H9 (cell line): ENCODE results near the gene CHDH. TPM values are rescaled to one million over a fixed set of nuclear protein-coding genes. Genes with fewer than 3 reads are reported as not detected.

ENCODE experiments used
- DNase-seq: peaks from one replicate; pipeline ENCODE4 v3.0.0-alpha.2; 2017
- H2AFZ ChIP-seq: one replicate; pipeline ENCODE4 v1.6.1; 2013; ENCODE audit warnings: mild to moderate bottlenecking, low read length, control low read depth, moderate library complexity
- H2AK5ac ChIP-seq: 2 replicates; pipeline ENCODE4 v1.6.1; 2013; ENCODE audit warnings: low read length, control low read depth, mixed read lengths; ENCODE audit not compliant: insufficient read length
- H2BK120ac ChIP-seq: one replicate; pipeline ENCODE4 v1.6.1; 2013; ENCODE audit warnings: low read depth, mild to moderate bottlenecking, low read length, control low read depth, inconsistent platforms; ENCODE audit not compliant: poor library complexity, severe bottlenecking
- H2BK12ac ChIP-seq: 2 replicates; pipeline ENCODE4 v1.6.1; 2013; ENCODE audit warnings: low read length, control low read depth, mixed read lengths, low read depth; ENCODE audit not compliant: insufficient read length
- H2BK15ac ChIP-seq: 2 replicates; pipeline ENCODE4 v1.6.1; 2013; ENCODE audit warnings: low read depth, low read length, control low read depth
- H2BK20ac ChIP-seq: one replicate; pipeline ENCODE4 v1.6.1; 2013; ENCODE audit warnings: low read depth, mild to moderate bottlenecking, low read length, control low read depth, inconsistent platforms; ENCODE audit not compliant: poor library complexity, severe bottlenecking
- H2BK5ac ChIP-seq: 2 replicates; pipeline ENCODE4 v1.6.1; 2013; ENCODE audit warnings: low read length, control low read depth, mixed read lengths; ENCODE audit not compliant: insufficient read length
- H3K14ac ChIP-seq: 2 replicates; pipeline ENCODE4 v1.6.1; 2013; ENCODE audit warnings: low read length, control low read depth; ENCODE audit not compliant: insufficient read depth
- H3K18ac ChIP-seq: 2 replicates; pipeline ENCODE4 v1.6.1; 2013; ENCODE audit warnings: low read depth, mild to moderate bottlenecking, mixed read lengths, low read length, control low read depth; ENCODE audit not compliant: insufficient read length
- H3K23ac ChIP-seq: 2 replicates; pipeline ENCODE4 v1.6.1; 2013; ENCODE audit warnings: low read length, control low read depth, mixed read lengths, low read depth; ENCODE audit not compliant: insufficient read length
- H3K23me2 ChIP-seq: 2 replicates; pipeline ENCODE4 v1.6.1; 2013; ENCODE audit warnings: low read depth, mild to moderate bottlenecking, mixed read lengths, low read length, control low read depth; ENCODE audit not compliant: insufficient read length, poor library complexity, severe bottlenecking
- H3K27ac ChIP-seq: 2 replicates; pipeline ENCODE4 v1.5.1; 2013; ENCODE audit warnings: low read length, control low read depth, mixed read lengths, low read depth; ENCODE audit not compliant: insufficient read length
- H3K27me3 ChIP-seq: 2 replicates; pipeline ENCODE4 v1.6.1; 2013; ENCODE audit warnings: low read length, control low read depth, inconsistent platforms; ENCODE audit not compliant: insufficient read depth
- H3K4ac ChIP-seq: 2 replicates; pipeline ENCODE4 v1.6.1; 2013; ENCODE audit warnings: low read depth, mild to moderate bottlenecking, control low read depth, inconsistent platforms, low read length, moderate library complexity
- H3K4me1 ChIP-seq: 2 replicates; pipeline ENCODE4 v1.6.1; 2013; ENCODE audit warnings: low read length, control low read depth, inconsistent platforms; ENCODE audit not compliant: insufficient read depth
- H3K4me2 ChIP-seq: 2 replicates; pipeline ENCODE4 v1.6.1; 2013; ENCODE audit warnings: low read length, control low read depth, mixed read lengths; ENCODE audit not compliant: insufficient read length, insufficient read depth
- H3K56ac ChIP-seq: 2 replicates; pipeline ENCODE4 v1.6.1; 2013; ENCODE audit warnings: low read depth, mild to moderate bottlenecking, mixed read lengths, low read length, control low read depth; ENCODE audit not compliant: insufficient read length
- H3K79me1 ChIP-seq: 2 replicates; pipeline ENCODE4 v1.6.1; 2013; ENCODE audit warnings: low read depth, mild to moderate bottlenecking, moderate library complexity, low read length, control low read depth, inconsistent platforms; ENCODE audit not compliant: insufficient read depth, poor library complexity, severe bottlenecking
- H3K79me2 ChIP-seq: 2 replicates; pipeline ENCODE4 v1.6.1; 2013; ENCODE audit warnings: low read length, control low read depth, inconsistent platforms; ENCODE audit not compliant: insufficient read depth
- H3K9ac ChIP-seq: 2 replicates; pipeline ENCODE4 v1.6.1; 2013; ENCODE audit warnings: low read length, control low read depth, mixed read lengths; ENCODE audit not compliant: insufficient read length; ENCODE audit errors: extremely low read depth
- H3K9me3 ChIP-seq: one replicate; pipeline ENCODE4 v1.6.1; 2013; ENCODE audit warnings: low read depth, low read length, inconsistent platforms; ENCODE audit not compliant: control insufficient read depth
- H3T11ph ChIP-seq: one replicate; pipeline ENCODE4 v1.6.1; 2013; ENCODE audit warnings: mild to moderate bottlenecking, low read length, control low read depth, inconsistent platforms
- H4K20me1 ChIP-seq: one replicate; pipeline ENCODE4 v1.6.1; 2013; ENCODE audit not compliant: control insufficient read depth, insufficient read length, insufficient read depth
- H4K5ac ChIP-seq: 2 replicates; pipeline ENCODE4 v1.6.1; 2013; ENCODE audit warnings: low read depth, mild to moderate bottlenecking, mixed read lengths, low read length, control low read depth; ENCODE audit not compliant: insufficient read length
- H4K8ac ChIP-seq: replicated peaks from 2 replicates; pipeline ENCODE4 v1.6.1; 2013; ENCODE audit warnings: low read length, control low read depth, mixed read lengths, low read depth; ENCODE audit not compliant: insufficient read length
- H4K91ac ChIP-seq: 2 replicates; pipeline ENCODE4 v1.6.1; 2013; ENCODE audit warnings: low read depth, mild to moderate bottlenecking, moderate library complexity, mixed read lengths, low read length, control low read depth; ENCODE audit not compliant: insufficient read length
- H3K27ac Mint-ChIP-seq, 3 experiments: 2 replicates in 2 of 3; 3 replicates in 1 of 3; pipeline ENCODE4 v1.8.0; 2020 to 2021; ENCODE audit warnings: mixed read lengths in 3 of 3, mild to moderate bottlenecking in 1 of 3, moderate library complexity in 1 of 3
- H3K27me3 Mint-ChIP-seq: 2 replicates; pipeline ENCODE4 v1.8.0; 2021; ENCODE audit warnings: low read depth, mild to moderate bottlenecking, moderate library complexity, mixed read lengths
- H3K36me3 Mint-ChIP-seq, 3 experiments: 2 replicates in 2 of 3; 3 replicates in 1 of 3; pipeline ENCODE4 v1.8.0; 2020 to 2021; ENCODE audit warnings: low read depth in 3 of 3, mixed read lengths in 3 of 3; ENCODE audit not compliant: insufficient read depth in 1 of 3
- H3K4me1 Mint-ChIP-seq, 2 experiments: 2 replicates each; pipeline ENCODE4 v1.8.0; 2020; ENCODE audit warnings: mixed read lengths in 2 of 2
- H3K4me3 Mint-ChIP-seq, 2 experiments: 2 replicates in 1 of 2; 3 replicates in 1 of 2; pipeline ENCODE4 v1.8.0; 2020 to 2021; ENCODE audit warnings: mild to moderate bottlenecking in 2 of 2, mixed read lengths in 2 of 2, moderate library complexity in 1 of 2
- H3K9me3 Mint-ChIP-seq, 2 experiments: 2 replicates in 1 of 2; 3 replicates in 1 of 2; pipeline ENCODE4 v1.8.0; 2020; ENCODE audit warnings: mild to moderate bottlenecking in 2 of 2, mixed read lengths in 2 of 2, moderate library complexity in 1 of 2
- WGBS: extraction: QIAGEN DNeasy Blood & Tissue Kit; methylation state at CpG from one replicate; pipeline ENCODE4 v1.1.7; 2013; ENCODE audit warnings: missing lambda C conversion rate, low lambda C conversion rate, mixed read lengths; ENCODE audit not compliant: insufficient read length; ENCODE audit errors: extremely low coverage; 5-methylcytosine and 5-hydroxymethylcytosine counted together
- total RNA-seq: library from RNA; stranded (reverse); gene quantifications from 2 replicates; pipeline ENCODE4 v1.2.1, GENCODE V29; 2021
- TF ChIP-seq, protein P1 (sequence below): fragments of 200-600 bp; sonication (generic); conservative IDR thresholded peaks from 3 replicates; pipeline ENCODE4 v1.8.0; 2021; ENCODE audit warnings: antibody characterized with exemption, mild to moderate bottlenecking

Gene CHDH
- total RNA-seq, 1 experiment from 2014 or later = 11.0 TPM

DNA sequence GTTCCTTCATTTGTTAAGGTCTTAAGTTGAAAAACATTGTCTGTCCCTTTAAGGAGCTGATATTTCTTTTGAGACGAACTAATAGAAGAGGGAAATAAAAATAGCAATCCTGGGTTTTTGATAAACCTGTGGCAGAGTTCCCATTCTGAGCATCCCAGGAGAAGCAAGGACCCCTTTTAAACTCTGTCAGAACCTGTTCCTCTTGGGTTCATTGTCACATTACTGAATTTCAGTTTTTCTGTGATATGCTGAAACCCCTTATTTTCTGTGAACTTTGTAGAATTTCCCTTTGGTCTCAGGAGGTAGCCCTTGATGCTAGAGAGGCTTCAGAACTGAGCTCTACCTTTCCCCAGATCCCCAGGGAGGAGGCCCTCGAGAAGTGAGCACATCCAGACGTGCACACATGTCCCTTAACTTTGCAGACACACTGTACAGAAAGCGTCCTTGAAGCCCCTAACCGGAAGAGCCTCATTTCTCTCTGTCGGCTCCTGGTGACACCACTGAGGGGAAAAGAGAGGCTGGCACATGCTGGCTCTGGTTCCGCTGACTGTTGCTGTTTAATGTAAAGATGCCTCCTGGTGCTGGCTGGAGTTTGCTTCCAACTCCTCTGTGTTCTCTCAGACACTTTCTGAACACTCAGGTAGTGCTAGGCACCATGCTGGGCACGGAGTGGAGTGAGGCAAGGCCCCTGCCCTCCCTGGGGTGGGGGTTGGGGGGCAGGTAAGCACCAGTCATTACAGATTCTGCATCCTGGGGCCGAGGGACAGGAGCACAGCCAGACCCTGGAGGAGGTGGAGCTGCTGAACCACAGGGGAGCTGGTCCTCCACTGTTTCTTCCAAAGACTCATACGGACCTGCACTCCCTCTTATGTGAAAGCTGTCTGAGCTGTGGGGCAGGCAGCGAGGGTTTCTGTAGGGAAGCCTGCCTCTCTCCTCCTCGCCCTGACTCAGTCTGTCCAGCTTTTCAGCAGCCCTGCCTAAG is 77.5 kb downstream of the CHDH start:
- Histone ChIP-seq H3K79me2 (no peaks in the 10 kb centered on the region), H3K79me1 (no peaks in the 10 kb centered on the region), H2AFZ (no peak overlapping the region), H3K14ac (no peak overlapping the region), H4K20me1 (no peaks in the 10 kb centered on the region), H2BK15ac (no peak overlapping the region), H3K18ac (no peak overlapping the region), H3K4me1 (peaks cover 2% of the 10 kb centered on the region; the same call in 1 of the 2 replicates), H3K9ac (no peak overlapping the region), H3K23ac (no peak overlapping the region), H4K8ac (no peak overlapping the region), H3K56ac (no peak overlapping the region), H3K4ac (no peak overlapping the region), H2BK12ac (no peak overlapping the region), H3K4me2 (no peak overlapping the region), H3K23me2 (no peaks in the 10 kb centered on the region), H3K9me3 (no peaks in the 10 kb centered on the region), H3K27me3 (no peaks in the 10 kb centered on the region), H2AK5ac (no peak overlapping the region), H3K27ac (no peak overlapping the region), H3T11ph (no peak overlapping the region), H4K5ac (no peak overlapping the region), H4K91ac (no peak overlapping the region), H2BK20ac (no peak overlapping the region), H2BK120ac (no peak overlapping the region), H2BK5ac (no peak overlapping the region)
- H3K36me3 Mint-ChIP-seq = no peaks in the 10 kb centered on the region
- H3K9me3 Mint-ChIP-seq = no peaks in the 10 kb centered on the region
- H3K4me1 Mint-ChIP-seq = peaks cover 27 to 31% of the 10 kb centered on the region in 2 experiments
- H3K4me3 Mint-ChIP-seq = no peak overlapping the region; a peak in 1 of 5 replicates
- no peak for DNase-seq
- no CpG with 5 or more reads among the region's 12 CpGs for WGBS
- TF ChIP-seq, protein P1, sequence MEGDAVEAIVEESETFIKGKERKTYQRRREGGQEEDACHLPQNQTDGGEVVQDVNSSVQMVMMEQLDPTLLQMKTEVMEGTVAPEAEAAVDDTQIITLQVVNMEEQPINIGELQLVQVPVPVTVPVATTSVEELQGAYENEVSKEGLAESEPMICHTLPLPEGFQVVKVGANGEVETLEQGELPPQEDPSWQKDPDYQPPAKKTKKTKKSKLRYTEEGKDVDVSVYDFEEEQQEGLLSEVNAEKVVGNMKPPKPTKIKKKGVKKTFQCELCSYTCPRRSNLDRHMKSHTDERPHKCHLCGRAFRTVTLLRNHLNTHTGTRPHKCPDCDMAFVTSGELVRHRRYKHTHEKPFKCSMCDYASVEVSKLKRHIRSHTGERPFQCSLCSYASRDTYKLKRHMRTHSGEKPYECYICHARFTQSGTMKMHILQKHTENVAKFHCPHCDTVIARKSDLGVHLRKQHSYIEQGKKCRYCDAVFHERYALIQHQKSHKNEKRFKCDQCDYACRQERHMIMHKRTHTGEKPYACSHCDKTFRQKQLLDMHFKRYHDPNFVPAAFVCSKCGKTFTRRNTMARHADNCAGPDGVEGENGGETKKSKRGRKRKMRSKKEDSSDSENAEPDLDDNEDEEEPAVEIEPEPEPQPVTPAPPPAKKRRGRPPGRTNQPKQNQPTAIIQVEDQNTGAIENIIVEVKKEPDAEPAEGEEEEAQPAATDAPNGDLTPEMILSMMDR = no peak
- H3K27me3 Mint-ChIP-seq = peaks cover 3% of the 10 kb centered on the region; the same call in 1 of the 2 replicates
- no peak overlapping the region for H3K27ac Mint-ChIP-seq
